Effector memory CD8-positive, alpha-beta T cell (primary cell): Measurements from ENCODE around the gene PANX1.
"Not testable (repeated sequence)": the region's sequence is repeated elsewhere in the genome, so short reads cannot be mapped to it uniquely, and the experiment has no call there.

Experiments
- ATAC-seq: fragments of 150-1000 bp; cut with Tn5 transposase; replicated peaks from 2 replicates; pipeline ENCODE4 v1.10.0; 2021; ENCODE audit warnings: mild to moderate bottlenecking, moderate library complexity
- DNase-seq, 3 experiments: peaks; one replicate each; pipeline ENCODE4 v3.0.0; 2021
- H3K27ac Mint-ChIP-seq, 2 donors: one replicate each; pipeline ENCODE4 v1.8.0; 2022; ENCODE audit warnings: mild to moderate bottlenecking in 2 of 2, mixed read lengths in 2 of 2, moderate library complexity in 2 of 2
- H3K27me3 Mint-ChIP-seq, 2 donors: one replicate each; pipeline ENCODE4 v1.8.0; 2022; ENCODE audit warnings: mixed read lengths in 2 of 2
- H3K36me3 Mint-ChIP-seq: one replicate; pipeline ENCODE4 v1.8.0; 2022; ENCODE audit warnings: mild to moderate bottlenecking, moderate library complexity, mixed read lengths; ENCODE audit not compliant: insufficient read depth
- H3K4me1 Mint-ChIP-seq, 2 donors: one replicate each; pipeline ENCODE4 v1.8.0; 2022; ENCODE audit warnings: low read depth in 2 of 2, mixed read lengths in 2 of 2
- H3K4me3 Mint-ChIP-seq, 2 donors: one replicate each; pipeline ENCODE4 v1.8.0; 2022; ENCODE audit warnings: mild to moderate bottlenecking in 2 of 2, mixed read lengths in 2 of 2, moderate library complexity in 2 of 2
- H3K9me3 Mint-ChIP-seq, 2 donors: one replicate each; pipeline ENCODE4 v1.8.0; 2022; ENCODE audit warnings: mixed read lengths in 2 of 2

PANX1 gene

GRCh38 chr11:94145916-94146315 is 17.3 kb downstream of the PANX1 start:
- peaks cover 73 to 85% of the 10 kb centered on the region in 2 donors for H3K4me1 Mint-ChIP-seq
- peak overlapping the region in 1 of 2 donors; percentile 33 for H3K27ac Mint-ChIP-seq
- peaks cover 3% of the 10 kb centered on the region for H3K36me3 Mint-ChIP-seq
- ATAC-seq (no peak), DNase-seq (no peak)
- no peaks in the 10 kb centered on the region for H3K27me3 Mint-ChIP-seq
- H3K9me3 Mint-ChIP-seq: no peaks in the 10 kb centered on the region
- no peak overlapping the region for H3K4me3 Mint-ChIP-seq

DNA sequence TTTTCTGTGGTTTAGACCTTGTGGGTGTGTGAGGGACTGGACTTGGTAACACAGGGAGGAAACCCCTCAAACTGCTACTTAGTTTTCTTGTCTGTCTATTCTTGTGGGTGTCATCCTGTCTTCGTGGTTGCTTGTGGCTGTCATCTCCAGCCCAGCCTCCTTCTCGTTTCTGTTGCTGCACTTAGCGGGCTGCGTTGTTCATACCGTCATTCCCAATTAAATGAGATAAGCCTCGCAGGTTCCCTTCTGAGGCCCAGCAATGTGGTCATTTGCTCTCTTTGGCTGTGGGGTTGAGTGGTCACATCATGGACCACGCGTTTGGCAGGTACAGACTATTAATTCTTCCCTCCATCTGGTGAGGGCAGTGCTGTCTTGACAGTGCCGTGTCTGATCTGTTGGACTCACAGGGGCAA is 18.8 kb downstream of the PANX1 start:
- peak overlapping the region; percentile 60 to 81 for H3K27ac Mint-ChIP-seq

GRCh38 chr11:94148189-94148588 is 19.5 kb downstream of the PANX1 start:
- peaks cover 80 to 95% of the 10 kb centered on the region in 2 donors for H3K4me1 Mint-ChIP-seq
- H3K4me3 Mint-ChIP-seq: peak overlapping the region in 1 of 2 donors; percentile 59
- peaks cover 3% of the 10 kb centered on the region for H3K36me3 Mint-ChIP-seq
- DNase-seq (no peak), ATAC-seq (no peak)
- H3K9me3 Mint-ChIP-seq: no peaks in the 10 kb centered on the region
- H3K27me3 Mint-ChIP-seq: no peaks in the 10 kb centered on the region
- H3K27ac Mint-ChIP-seq: peak overlapping the region in 1 of 2 donors; percentile 60

More for the DNA sequence above, 18.8 kb downstream of the PANX1 start:
- no peaks in the 10 kb centered on the region for H3K27me3 Mint-ChIP-seq
- peak; percentile 85 for ATAC-seq
- peaks cover 81 to 95% of the 10 kb centered on the region in 2 donors for H3K4me1 Mint-ChIP-seq
- H3K4me3 Mint-ChIP-seq: peak overlapping the region; percentile 59 to 68
- peaks cover 3% of the 10 kb centered on the region for H3K36me3 Mint-ChIP-seq
- H3K9me3 Mint-ChIP-seq: no peaks in the 10 kb centered on the region
- no peak for DNase-seq

- Mint-ChIP-seq H3K27ac (peak overlapping the region; percentile 3 to 56), H3K36me3 (peaks cover 3% of the 10 kb centered on the region), H3K9me3 (no peaks in the 10 kb centered on the region), H3K27me3 (no peaks in the 10 kb centered on the region), H3K4me1 (peaks cover 74 to 83% of the 10 kb centered on the region in 2 donors), H3K4me3 (peak overlapping the region in 1 of 2 donors; percentile 3)
- ATAC-seq (no peak), DNase-seq (no peak)
Observed at GRCh38 chr11:94149431-94150017, 20.9 kb downstream of the PANX1 start.

DNA sequence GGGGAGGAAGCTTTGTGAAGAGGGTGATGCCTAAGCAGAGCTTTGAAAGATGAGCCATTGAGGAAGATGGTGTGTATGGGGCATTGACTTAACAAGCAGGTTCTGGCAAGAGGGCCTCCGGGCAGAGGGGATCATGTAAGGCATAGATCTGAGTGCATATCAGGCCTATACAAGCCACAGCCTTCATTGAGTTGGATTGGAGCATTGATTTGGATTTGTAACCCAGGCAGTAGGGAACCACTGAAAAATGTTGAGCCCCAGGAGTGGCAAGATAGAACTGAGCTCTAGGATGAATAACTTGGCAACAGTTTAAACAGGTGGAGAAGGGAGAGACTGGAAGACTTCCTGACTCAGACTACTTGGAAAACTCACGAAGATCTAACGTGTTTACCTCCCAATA is 21.4 kb downstream of the PANX1 start:
- ATAC-seq (no peak), DNase-seq (no peak)
- no peaks in the 10 kb centered on the region for H3K9me3 Mint-ChIP-seq
- peaks cover 3% of the 10 kb centered on the region for H3K36me3 Mint-ChIP-seq
- peaks cover 69 to 78% of the 10 kb centered on the region in 2 donors for H3K4me1 Mint-ChIP-seq
- no peaks in the 10 kb centered on the region for H3K27me3 Mint-ChIP-seq
- H3K27ac Mint-ChIP-seq: peak overlapping the region in 1 of 2 donors; percentile 3
- no peak overlapping the region for H3K4me3 Mint-ChIP-seq

DNA sequence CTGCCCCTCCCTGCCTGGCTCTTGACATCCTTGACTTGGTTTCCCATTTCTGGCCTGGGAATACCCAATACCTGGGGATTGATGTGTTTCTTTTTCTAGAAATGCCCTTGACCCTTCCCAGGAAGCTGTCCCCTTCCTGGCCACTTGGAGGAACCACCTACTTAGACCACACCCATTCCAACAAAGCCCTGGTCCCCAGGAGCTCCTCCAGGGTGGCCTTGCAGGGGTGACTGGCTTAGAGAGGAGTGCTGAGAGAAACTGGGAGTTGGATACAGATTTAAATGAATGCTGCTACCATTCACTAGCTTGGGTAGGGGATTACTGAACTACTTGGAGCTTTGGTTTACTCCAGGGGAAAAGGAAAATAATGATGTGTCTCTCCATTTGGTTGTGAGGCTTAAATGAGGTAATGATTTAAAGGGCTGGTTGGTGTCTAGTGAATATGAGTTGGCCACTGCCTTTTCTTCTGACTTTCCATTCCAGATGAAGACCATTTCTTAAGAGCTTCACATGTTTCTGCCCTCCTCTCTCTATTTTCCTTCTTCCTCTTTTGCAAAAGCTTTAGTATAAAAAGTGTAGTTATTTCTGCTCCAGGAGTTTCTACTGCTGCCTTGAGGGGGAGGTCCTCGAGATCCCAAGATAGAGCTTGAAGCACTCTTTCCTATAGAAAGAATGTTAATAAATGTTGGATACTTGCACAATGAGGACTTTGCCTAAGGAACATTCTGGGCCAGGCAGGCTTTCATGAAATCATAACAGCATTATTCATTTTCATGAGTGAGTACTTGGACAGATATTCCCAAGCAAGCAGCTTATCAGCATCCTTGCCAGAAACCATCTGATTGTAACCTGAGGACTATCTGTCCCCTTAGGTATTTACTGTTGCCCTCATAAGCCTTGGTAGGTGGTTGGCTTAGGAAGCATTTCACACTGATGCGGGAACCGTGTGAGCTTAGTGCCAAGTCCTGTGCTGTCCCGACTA is 22.4 kb downstream of the PANX1 start:
- Mint-ChIP-seq H3K36me3 (peaks cover under 1% of the 10 kb centered on the region), H3K27me3 (no peaks in the 10 kb centered on the region), H3K4me1 (peaks cover 62 to 72% of the 10 kb centered on the region in 2 donors), H3K9me3 (no peaks in the 10 kb centered on the region), H3K27ac (peak overlapping the region; percentile 33 to 72), H3K4me3 (no peak overlapping the region)
- DNase-seq (no peak), ATAC-seq (no peak)

GRCh38 chr11:94151903-94152677 is 23.4 kb downstream of the PANX1 start:
- H3K27ac Mint-ChIP-seq: peak overlapping the region in 1 of 2 donors; percentile 72
- no peaks in the 10 kb centered on the region for H3K9me3 Mint-ChIP-seq
- peaks cover 53 to 63% of the 10 kb centered on the region in 2 donors for H3K4me1 Mint-ChIP-seq
- no peak overlapping the region for H3K4me3 Mint-ChIP-seq
- no peaks in the 10 kb centered on the region for H3K36me3 Mint-ChIP-seq
- H3K27me3 Mint-ChIP-seq: no peaks in the 10 kb centered on the region
- ATAC-seq (no peak), DNase-seq (no peak)

DNA sequence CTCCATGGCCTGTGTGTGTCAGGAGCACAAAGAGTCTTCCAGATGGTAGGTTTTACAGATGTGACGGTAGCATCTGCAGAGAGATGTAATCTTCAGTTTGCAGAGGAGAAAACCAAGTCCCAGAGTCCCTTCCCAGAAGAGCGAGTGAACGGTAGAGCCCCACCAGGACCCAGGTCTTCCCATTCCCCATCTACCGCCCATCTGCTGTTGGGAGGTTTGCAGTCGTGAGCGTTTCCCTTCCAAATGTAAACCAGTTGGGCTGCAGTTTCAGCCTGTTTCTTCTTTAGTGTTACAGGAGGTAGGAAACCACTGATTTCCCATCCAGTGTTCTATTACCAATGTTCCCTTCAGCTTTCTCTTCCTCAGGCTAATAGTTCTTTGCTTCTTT is 24.0 kb downstream of the PANX1 start:
- Mint-ChIP-seq H3K9me3 (no peaks in the 10 kb centered on the region), H3K4me1 (peaks cover 48 to 58% of the 10 kb centered on the region in 2 donors), H3K27ac (peak overlapping the region in 1 of 2 donors; percentile 49), H3K27me3 (no peaks in the 10 kb centered on the region), H3K4me3 (no peak overlapping the region), H3K36me3 (no peaks in the 10 kb centered on the region)
- DNase-seq (no peak), ATAC-seq (no peak)

DNA sequence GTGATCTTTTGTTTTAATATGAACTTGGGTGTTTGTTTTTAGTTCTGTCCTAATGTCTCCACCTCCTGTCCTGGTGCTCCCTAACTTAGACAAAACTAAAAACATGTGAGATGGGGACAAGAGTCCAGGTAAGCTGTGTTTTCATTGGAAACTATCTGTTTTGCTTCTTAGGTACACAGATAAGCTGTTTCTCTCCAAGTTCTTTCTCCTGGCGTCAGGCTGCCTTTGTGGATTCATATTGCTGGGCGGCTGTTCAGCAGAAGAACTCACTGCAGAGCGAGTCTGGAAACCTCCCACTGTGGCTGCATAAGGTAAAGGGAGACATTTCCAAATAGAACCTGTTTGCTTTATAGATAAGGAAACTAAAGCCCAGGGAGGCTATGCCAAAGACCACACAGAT is 24.7 kb downstream of the PANX1 start:
- no peaks in the 10 kb centered on the region for H3K36me3 Mint-ChIP-seq
- DNase-seq: no peak
- no peaks in the 10 kb centered on the region for H3K9me3 Mint-ChIP-seq
- H3K4me3 Mint-ChIP-seq: no peak overlapping the region
- no peak for ATAC-seq
- H3K27me3 Mint-ChIP-seq: no peaks in the 10 kb centered on the region
- peak overlapping the region in 1 of 2 donors; percentile 49 for H3K27ac Mint-ChIP-seq
- H3K4me1 Mint-ChIP-seq: peaks cover 43 to 55% of the 10 kb centered on the region in 2 donors

DNA sequence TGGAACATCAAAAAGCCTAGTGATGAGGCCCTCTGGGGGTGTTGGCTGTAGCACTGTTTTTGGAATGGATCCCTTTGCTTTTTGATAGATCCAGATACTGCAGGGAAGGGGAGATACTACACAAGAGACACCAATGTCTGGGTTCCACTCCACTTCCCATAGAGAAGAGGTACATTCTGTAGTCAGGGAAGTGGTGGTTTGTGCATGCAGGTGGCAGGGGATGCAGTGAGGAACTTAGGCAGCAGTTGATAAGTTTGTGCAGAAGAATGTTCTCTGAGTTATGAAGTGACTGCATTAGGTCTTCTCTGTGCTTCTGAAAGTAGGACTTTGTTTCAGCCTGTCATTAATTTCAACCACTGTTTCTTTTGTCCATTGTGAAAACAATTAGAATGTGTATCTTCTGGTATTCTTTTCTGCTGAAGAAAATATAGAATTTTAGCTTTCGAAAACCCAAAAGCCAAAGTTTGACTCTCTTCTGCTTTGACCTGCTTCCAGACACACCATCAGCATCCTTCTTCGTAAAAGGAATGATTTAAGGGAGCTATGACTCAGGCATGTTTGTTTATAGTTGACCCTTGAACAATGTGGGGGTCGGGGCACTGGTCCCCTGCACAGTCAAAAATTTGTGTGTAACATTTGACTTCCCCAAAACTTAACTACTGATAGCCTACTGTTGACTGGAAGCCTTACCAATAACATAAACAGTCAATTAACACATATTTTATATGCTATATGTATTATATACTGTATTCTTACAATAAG is 25.6 kb downstream of the PANX1 start:
- no peak for DNase-seq
- H3K27ac Mint-ChIP-seq: no peak overlapping the region
- H3K27me3 Mint-ChIP-seq: no peaks in the 10 kb centered on the region

GRCh38 chr11:94157339-94157738 is 28.7 kb downstream of the PANX1 start:
- not testable (repeated sequence) for H3K36me3 Mint-ChIP-seq, H3K4me3 Mint-ChIP-seq, H3K27me3 Mint-ChIP-seq, ATAC-seq, H3K27ac Mint-ChIP-seq, DNase-seq, H3K9me3 Mint-ChIP-seq
- peaks cover 34 to 51% of the 10 kb centered on the region in 2 donors for H3K4me1 Mint-ChIP-seq

More for the DNA sequence above, 25.6 kb downstream of the PANX1 start:
- peaks cover 36 to 49% of the 10 kb centered on the region in 2 donors for H3K4me1 Mint-ChIP-seq
- no peak overlapping the region for H3K4me3 Mint-ChIP-seq
- H3K36me3 Mint-ChIP-seq: no peaks in the 10 kb centered on the region
- ATAC-seq: no peak
- H3K9me3 Mint-ChIP-seq: no peaks in the 10 kb centered on the region

DNA sequence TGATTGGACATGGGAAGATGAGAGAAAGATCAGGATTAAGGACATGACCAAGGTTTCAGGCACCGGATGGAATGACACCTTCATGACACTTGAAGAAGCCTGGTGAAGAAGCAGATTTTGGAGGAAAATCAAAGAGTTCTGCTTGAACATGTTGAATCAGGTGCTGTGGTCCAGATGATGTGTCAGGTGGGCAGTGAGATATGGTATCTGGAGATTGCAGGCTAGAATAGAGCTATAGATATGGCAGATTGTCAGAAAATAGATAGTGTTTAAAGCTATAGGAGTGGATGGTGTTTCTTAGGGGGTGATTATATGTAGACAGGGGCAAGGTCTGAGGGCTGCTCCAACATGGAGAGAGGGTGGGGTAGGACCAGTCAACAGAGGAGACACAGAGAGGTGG is 40.2 kb downstream of the PANX1 start:
- H3K9me3 Mint-ChIP-seq: no peaks in the 10 kb centered on the region
- H3K36me3 Mint-ChIP-seq: peaks cover 5% of the 10 kb centered on the region
- DNase-seq (no peak), ATAC-seq (no peak)
- H3K27me3 Mint-ChIP-seq: no peaks in the 10 kb centered on the region
- no peak overlapping the region for H3K4me3 Mint-ChIP-seq
- H3K4me1 Mint-ChIP-seq: peaks cover 44 to 58% of the 10 kb centered on the region in 2 donors
- peak overlapping the region in 1 of 2 donors; percentile 7 for H3K27ac Mint-ChIP-seq
